Activated CD4-positive, alpha-beta memory T cell treated with anti-CD3 and anti-CD28 coated beads, Interleukin-2, amount 10 ng/mL, durations not matched to agents 7 days and 5 days (primary cell): ENCODE data around the gene TPCN1. TPM values are rescaled to one million over a fixed set of nuclear protein-coding genes. Genes with fewer than 3 reads are reported as not detected.

Experiments used
- CTCF ChIA-PET: fragments of 350-600 bp; sonication (Branson Sonifier 250); formaldehyde crosslinking; loops from one replicate; lab custom pipeline; 2021; ENCODE audit warnings: antibody characterized with exemption, inconsistent platforms; lab: Charles Lee
- POLR2A ChIA-PET: fragments of 350-600 bp; sonication (Branson Sonifier 250); formaldehyde crosslinking; loops from one replicate; lab custom pipeline; 2021; ENCODE audit warnings: antibody characterized with exemption; lab: Charles Lee
- DNase-seq: peaks from one replicate; pipeline ENCODE4 v3.0.0-alpha.2; 2020
- H3K27ac Mint-ChIP-seq: one replicate; pipeline ENCODE4 v1.8.0; 2021; ENCODE audit warnings: mild to moderate bottlenecking, mixed read lengths
- H3K27me3 Mint-ChIP-seq: one replicate; pipeline ENCODE4 v1.8.0; 2021; ENCODE audit warnings: mixed read lengths
- H3K36me3 Mint-ChIP-seq: one replicate; pipeline ENCODE4 v1.8.0; 2021; ENCODE audit warnings: low read depth, mixed read lengths
- H3K4me1 Mint-ChIP-seq: one replicate; pipeline ENCODE4 v1.8.0; 2021; ENCODE audit warnings: mixed read lengths
- H3K4me3 Mint-ChIP-seq: one replicate; pipeline ENCODE4 v1.8.0; 2021; ENCODE audit warnings: mild to moderate bottlenecking, mixed read lengths
- H3K9me3 Mint-ChIP-seq: one replicate; pipeline ENCODE4 v1.8.0; 2021; ENCODE audit warnings: mixed read lengths
- total RNA-seq, 2 experiments: library from RNA; stranded (reverse); gene quantifications; one replicate each; pipeline ENCODE4 v1.2.3, GENCODE V29; 2021

TPCN1 gene
- total RNA-seq, 2 experiments from 2014 or later = 18.3 to 19.2 TPM

- POLR2A ChIA-PET = interaction anchor here (0.9 kb wide), 1 partner anchor 80 kb away, joined by 3 read pairs; no protein-coding TSS in a partner anchor
Measured at GRCh38 chr12:113302466-113302865, 81.2 kb downstream of the TPCN1 start.

GRCh38 chr12:113302886-113303640, 81.8 kb downstream of the TPCN1 start:
- POLR2A ChIA-PET = no interaction called here
- no peak overlapping the region for H3K27ac Mint-ChIP-seq
- H3K4me3 Mint-ChIP-seq = no peak overlapping the region
- DNase-seq = no peak
- CTCF ChIA-PET = no interaction called here
- H3K36me3 Mint-ChIP-seq = peaks cover 17% of the 10 kb centered on the region
- no peaks in the 10 kb centered on the region for H3K27me3 Mint-ChIP-seq
- no peaks in the 10 kb centered on the region for H3K9me3 Mint-ChIP-seq
- H3K4me1 Mint-ChIP-seq = peaks cover 7% of the 10 kb centered on the region

More at GRCh38 chr12:113302466-113302865, 81.2 kb downstream of the TPCN1 start:
- Mint-ChIP-seq H3K27ac (no peak overlapping the region), H3K4me3 (no peak overlapping the region), H3K9me3 (no peaks in the 10 kb centered on the region), H3K27me3 (no peaks in the 10 kb centered on the region), H3K36me3 (peaks cover 17% of the 10 kb centered on the region), H3K4me1 (peaks cover 7% of the 10 kb centered on the region)
- DNase-seq = no peak
- CTCF ChIA-PET = no interaction called here

GRCh38 chr12:113305281-113305856, 84.1 kb downstream of the TPCN1 start:
- DNase-seq = no peak
- no peaks in the 10 kb centered on the region for H3K9me3 Mint-ChIP-seq
- CTCF ChIA-PET = no interaction called here
- H3K4me1 Mint-ChIP-seq = peaks cover 6% of the 10 kb centered on the region
- H3K36me3 Mint-ChIP-seq = peaks cover 18% of the 10 kb centered on the region
- no peaks in the 10 kb centered on the region for H3K27me3 Mint-ChIP-seq
- POLR2A ChIA-PET = no interaction called here
- H3K4me3 Mint-ChIP-seq = no peak overlapping the region
- no peak overlapping the region for H3K27ac Mint-ChIP-seq

- peaks cover 25% of the 10 kb centered on the region for H3K36me3 Mint-ChIP-seq
- no peaks in the 10 kb centered on the region for H3K27me3 Mint-ChIP-seq
- ChIA-PET POLR2A (interaction anchor here (0.6 kb wide), 1 partner anchor 83 kb away, joined by 3 read pairs; no protein-coding TSS in a partner anchor), CTCF (interaction anchor here (0.6 kb wide), 1 partner anchor 1210 kb away, joined by 3 read pairs; no protein-coding TSS in a partner anchor)
- peaks cover 7% of the 10 kb centered on the region for H3K4me1 Mint-ChIP-seq
- no peak overlapping the region for H3K4me3 Mint-ChIP-seq
- no peaks in the 10 kb centered on the region for H3K9me3 Mint-ChIP-seq
- no peak for DNase-seq
- no peak overlapping the region for H3K27ac Mint-ChIP-seq
Measured at GRCh38 chr12:113306382-113306781, 85.1 kb downstream of the TPCN1 start.

GRCh38 chr12:113310489-113310888, 89.2 kb downstream of the TPCN1 start:
- Mint-ChIP-seq H3K9me3 (no peaks in the 10 kb centered on the region), H3K4me3 (no peak overlapping the region), H3K4me1 (peaks cover 2% of the 10 kb centered on the region), H3K27me3 (no peaks in the 10 kb centered on the region), H3K27ac (no peak overlapping the region), H3K36me3 (peaks cover 15% of the 10 kb centered on the region)
- DNase-seq = no peak
- CTCF ChIA-PET = interaction anchor here (2.3 kb wide), 1 partner anchor 115 kb away, joined by 7 read pairs; no protein-coding TSS in a partner anchor
- POLR2A ChIA-PET = no interaction called here

- H3K36me3 Mint-ChIP-seq = peaks cover 26% of the 10 kb centered on the region
- ChIA-PET POLR2A (no interaction called here), CTCF (interaction anchor here (2.0 kb wide), 1 partner anchor 112 kb away, joined by 5 read pairs; no protein-coding TSS in a partner anchor)
Measured at GRCh38 chr12:113314121-113314529, 92.9 kb downstream of the TPCN1 start.

GRCh38 chr12:113315358-113315757, 94.1 kb downstream of the TPCN1 start:
- ChIA-PET CTCF (no interaction called here), POLR2A (no interaction called here)
- Mint-ChIP-seq H3K27me3 (no peaks in the 10 kb centered on the region), H3K4me1 (peaks cover 1% of the 10 kb centered on the region), H3K36me3 (peaks cover 36% of the 10 kb centered on the region), H3K4me3 (no peak overlapping the region), H3K27ac (no peak overlapping the region), H3K9me3 (no peaks in the 10 kb centered on the region)
- no peak for DNase-seq

More at GRCh38 chr12:113314121-113314529, 92.9 kb downstream of the TPCN1 start:
- Mint-ChIP-seq H3K4me1 (peaks cover 2% of the 10 kb centered on the region), H3K4me3 (no peak overlapping the region), H3K27ac (no peak overlapping the region), H3K27me3 (no peaks in the 10 kb centered on the region), H3K9me3 (no peaks in the 10 kb centered on the region)
- DNase-seq = no peak

- H3K27ac Mint-ChIP-seq = no peak overlapping the region
- no peaks in the 10 kb centered on the region for H3K4me1 Mint-ChIP-seq
- POLR2A ChIA-PET = no interaction called here
- H3K36me3 Mint-ChIP-seq = peaks cover 37% of the 10 kb centered on the region
- CTCF ChIA-PET = no interaction called here
- no peak for DNase-seq
- H3K27me3 Mint-ChIP-seq = no peaks in the 10 kb centered on the region
- H3K9me3 Mint-ChIP-seq = no peaks in the 10 kb centered on the region
- no peak overlapping the region for H3K4me3 Mint-ChIP-seq
Measured at GRCh38 chr12:113316155-113316554, 94.9 kb downstream of the TPCN1 start.

- H3K9me3 Mint-ChIP-seq = no peaks in the 10 kb centered on the region
- POLR2A ChIA-PET = no interaction called here
- peaks cover 2% of the 10 kb centered on the region for H3K4me1 Mint-ChIP-seq
Measured at GRCh38 chr12:113317122-113317521, 95.9 kb downstream of the TPCN1 start.

GRCh38 chr12:113318046-113318656, 96.9 kb downstream of the TPCN1 start:
- Mint-ChIP-seq H3K27me3 (no peaks in the 10 kb centered on the region), H3K27ac (no peak overlapping the region), H3K4me1 (peaks cover 7% of the 10 kb centered on the region), H3K36me3 (peaks cover 43% of the 10 kb centered on the region), H3K4me3 (no peak overlapping the region), H3K9me3 (peaks cover 2% of the 10 kb centered on the region)
- DNase-seq = no peak
- ChIA-PET CTCF (no interaction called here), POLR2A (interaction anchor here (1.0 kb wide), 1 partner anchor 14 kb away, joined by 4 read pairs; no protein-coding TSS in a partner anchor)

More at GRCh38 chr12:113317122-113317521, 95.9 kb downstream of the TPCN1 start:
- Mint-ChIP-seq H3K27ac (no peak overlapping the region), H3K27me3 (no peaks in the 10 kb centered on the region), H3K4me3 (no peak overlapping the region), H3K36me3 (peaks cover 37% of the 10 kb centered on the region)
- no peak for DNase-seq
- CTCF ChIA-PET = no interaction called here

- peaks cover 10% of the 10 kb centered on the region for H3K4me1 Mint-ChIP-seq
- no peak for DNase-seq
- H3K27ac Mint-ChIP-seq = no peak overlapping the region
- H3K27me3 Mint-ChIP-seq = no peaks in the 10 kb centered on the region
- POLR2A ChIA-PET = interaction anchor here (1.0 kb wide), 1 partner anchor 13 kb away, joined by 4 read pairs; no protein-coding TSS in a partner anchor
- peaks cover 2% of the 10 kb centered on the region for H3K9me3 Mint-ChIP-seq
- H3K4me3 Mint-ChIP-seq = no peak overlapping the region
- H3K36me3 Mint-ChIP-seq = peaks cover 43% of the 10 kb centered on the region
- CTCF ChIA-PET = interaction anchor here (1.3 kb wide), 1 partner anchor 9 kb away, joined by 3 read pairs; no protein-coding TSS in a partner anchor
Measured at GRCh38 chr12:113318900-113319628, 97.8 kb downstream of the TPCN1 start.

- Mint-ChIP-seq H3K9me3 (peaks cover 2% of the 10 kb centered on the region), H3K27me3 (no peaks in the 10 kb centered on the region), H3K4me3 (no peak overlapping the region), H3K4me1 (peaks cover 10% of the 10 kb centered on the region), H3K27ac (no peak overlapping the region), H3K36me3 (peaks cover 47% of the 10 kb centered on the region)
- POLR2A ChIA-PET = no interaction called here
- no peak for DNase-seq
- CTCF ChIA-PET = interaction anchor here (1.3 kb wide), 1 partner anchor 11 kb away, joined by 3 read pairs; no protein-coding TSS in a partner anchor
Measured at GRCh38 chr12:113320401-113320800, 99.1 kb downstream of the TPCN1 start.
